Esophagus (tissue), 2 donors: ENCODE data around the gene ADCY4. TPM values are rescaled to one million over a fixed set of nuclear protein-coding genes. Genes with fewer than 3 reads are reported as not detected.

ENCODE experiments used
- H3K27ac ChIP-seq, 2 donors: one replicate each; pipeline ENCODE4 v1.5.1; 2013; ENCODE audit warnings: low read depth in 2 of 2, mild to moderate bottlenecking in 2 of 2, inconsistent platforms in 1 of 2, low read length in 1 of 2, moderate library complexity in 1 of 2
- H3K27me3 ChIP-seq, 2 donors: one replicate each; pipeline ENCODE4 v1.6.1; 2013; ENCODE audit warnings: low read length in 2 of 2, control low read depth in 1 of 2, mild to moderate bottlenecking in 1 of 2; ENCODE audit not compliant: insufficient read depth in 2 of 2, control insufficient read depth in 1 of 2
- H3K36me3 ChIP-seq, 2 donors: one replicate each; pipeline ENCODE4 v1.6.1; 2013; ENCODE audit warnings: low read length in 1 of 2; ENCODE audit not compliant: control insufficient read depth in 2 of 2, insufficient read depth in 2 of 2
- H3K4me1 ChIP-seq, 2 donors: one replicate each; pipeline ENCODE4 v1.6.1; 2013; ENCODE audit warnings: low read length in 1 of 2; ENCODE audit not compliant: control insufficient read depth in 2 of 2, insufficient read depth in 2 of 2
- H3K4me3 ChIP-seq, 2 donors: one replicate each; pipeline ENCODE4 v1.5.1; 2013; ENCODE audit warnings: low read length in 2 of 2, mild to moderate bottlenecking in 2 of 2, low read depth in 1 of 2, moderate library complexity in 1 of 2
- H3K9me3 ChIP-seq, 2 donors: one replicate each; pipeline ENCODE4 v1.6.1; 2013; ENCODE audit warnings: mild to moderate bottlenecking in 2 of 2, low read depth in 1 of 2, low read length in 1 of 2, moderate library complexity in 1 of 2; ENCODE audit not compliant: control insufficient read depth in 2 of 2, insufficient read depth in 1 of 2
- WGBS, 2 donors: extraction: QIAGEN DNeasy Blood & Tissue Kit; methylation state at CpG; one replicate each; pipeline ENCODE4 v1.1.7; 2013; 5-methylcytosine and 5-hydroxymethylcytosine counted together
- polyA plus RNA-seq, 2 donors: library from polyadenylated mRNA; stranded (reverse); fragments of 200-250 nt; gene quantifications; one replicate each; pipeline ENCODE4 v1.2.3, GENCODE V29; 2013
- donor health status: healthy with polysubstance abuse.
- donor health status: Bipolar disorder and iron deficiency.

Gene ADCY4
- polyA plus RNA-seq, 2 donors = 10.2 to 23.3 TPM

DNA sequence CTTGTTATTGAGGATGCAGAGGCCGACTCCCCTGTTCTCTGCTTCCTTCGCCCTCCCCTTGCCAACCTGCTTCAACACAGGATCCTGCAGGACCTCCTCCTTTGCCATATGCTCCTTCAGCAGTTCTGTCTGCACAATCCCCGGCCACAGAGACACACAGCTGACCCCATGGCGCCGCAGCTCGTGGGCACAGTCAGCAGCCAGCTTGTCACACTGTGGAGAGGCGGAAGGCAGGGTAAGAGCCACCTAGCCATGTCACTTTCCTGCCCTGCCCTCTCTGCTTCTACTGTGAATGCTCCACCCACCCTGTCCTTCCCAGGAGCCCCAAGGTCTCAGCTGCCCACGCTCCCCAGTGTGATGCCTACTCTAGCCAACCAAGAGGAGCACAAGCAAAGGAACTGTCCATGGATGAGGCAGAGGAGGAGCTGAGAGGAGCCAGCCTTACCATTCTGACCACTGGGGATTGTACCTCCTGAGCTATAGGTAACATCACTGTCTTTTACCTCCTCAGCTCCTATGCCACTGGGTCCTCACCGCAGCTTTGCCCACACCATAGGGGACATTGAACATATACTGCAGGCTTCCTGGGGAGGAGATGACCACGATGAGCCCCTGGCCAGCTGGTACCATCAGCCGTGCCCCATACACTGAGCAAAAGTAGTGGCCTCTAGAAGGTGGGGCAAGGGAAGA is 42.6 kb downstream of the ADCY4 start:
- H3K4me1 ChIP-seq = peaks cover 0 to 3% of the 10 kb centered on the region in 2 donors
- H3K4me3 ChIP-seq = no peak overlapping the region
- no peak overlapping the region for H3K27ac ChIP-seq
- H3K36me3 ChIP-seq = peaks cover 15 to 47% of the 10 kb centered on the region in 2 donors
- 94% methylated on average over 11 of the region's 11 CpGs for WGBS, 2 donors
- H3K27me3 ChIP-seq = no peaks in the 10 kb centered on the region
- no peaks in the 10 kb centered on the region for H3K9me3 ChIP-seq

GRCh38 chr14:24291446-24292117 is 43.3 kb downstream of the ADCY4 start:
- Histone ChIP-seq H3K36me3 (peaks cover 15 to 46% of the 10 kb centered on the region in 2 donors), H3K4me3 (no peak overlapping the region), H3K4me1 (peaks cover 0 to 3% of the 10 kb centered on the region in 2 donors), H3K9me3 (no peaks in the 10 kb centered on the region), H3K27ac (no peak overlapping the region), H3K27me3 (no peaks in the 10 kb centered on the region)
- 88 to 94% methylated on average over 3 of the region's 3 CpGs for WGBS, 2 donors

DNA sequence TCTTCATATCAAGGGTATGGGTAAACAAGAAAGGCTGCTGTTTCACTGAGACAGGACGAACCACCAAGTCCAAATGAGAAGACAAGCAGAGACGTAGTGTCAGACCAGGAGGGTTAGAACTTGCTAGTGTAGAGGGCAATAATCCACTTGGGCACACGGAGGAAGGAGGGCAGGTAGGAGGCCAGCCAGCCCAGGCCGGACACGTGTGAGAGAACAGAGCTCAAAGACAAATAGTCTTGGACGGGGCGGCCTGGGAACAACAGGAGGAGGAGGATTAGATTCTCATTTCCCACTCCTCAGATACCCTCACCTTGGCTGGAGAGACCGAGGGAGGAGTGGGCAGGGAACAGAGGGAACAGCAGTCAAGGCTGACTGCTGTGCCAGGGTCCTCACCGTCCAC is 44.1 kb downstream of the ADCY4 start:
- peaks cover 15 to 37% of the 10 kb centered on the region in 2 donors for H3K36me3 ChIP-seq
- WGBS, 2 donors = 84 to 90% methylated on average over 9 of the region's 9 CpGs
- H3K27me3 ChIP-seq = no peaks in the 10 kb centered on the region
- H3K27ac ChIP-seq = no peak overlapping the region
- no peaks in the 10 kb centered on the region for H3K9me3 ChIP-seq
- no peak overlapping the region for H3K4me3 ChIP-seq
- H3K4me1 ChIP-seq = peaks cover 0 to 7% of the 10 kb centered on the region in 2 donors

DNA sequence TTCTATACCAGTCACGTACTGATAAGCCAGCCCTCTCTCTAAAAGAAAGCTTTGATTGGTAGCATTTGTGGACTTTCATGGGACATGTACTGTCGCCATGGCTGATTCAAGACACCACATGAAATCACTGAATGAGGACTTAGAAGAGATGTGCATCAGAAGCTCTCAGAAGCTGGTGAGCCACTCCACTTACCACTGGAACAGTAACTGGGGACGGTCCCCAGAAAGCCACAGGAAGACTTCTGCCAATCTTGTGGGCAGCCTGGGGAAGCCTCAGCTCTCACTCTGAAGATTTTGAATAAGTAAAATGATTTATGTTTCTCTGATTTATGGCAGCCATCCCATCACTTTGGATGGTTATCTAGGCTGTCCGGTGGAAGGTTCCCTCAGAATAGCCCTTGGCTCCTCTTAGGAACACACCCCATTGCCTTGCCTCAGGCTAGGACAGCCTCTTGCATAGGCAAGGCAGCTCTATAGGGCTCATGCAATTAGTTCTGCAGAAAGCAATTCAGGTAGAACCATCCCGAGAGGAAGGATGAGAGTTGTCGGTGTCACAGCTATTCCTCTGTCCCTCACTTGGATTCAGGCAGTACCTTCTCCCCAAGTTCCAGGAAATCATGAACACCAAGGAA is 45.1 kb downstream of the ADCY4 start:
- Histone ChIP-seq H3K4me3 (no peak overlapping the region), H3K27me3 (no peaks in the 10 kb centered on the region), H3K27ac (no peak overlapping the region), H3K36me3 (peaks cover 12 to 33% of the 10 kb centered on the region in 2 donors), H3K9me3 (no peaks in the 10 kb centered on the region), H3K4me1 (peaks cover 0 to 9% of the 10 kb centered on the region in 2 donors)
- 68 to 70% methylated on average over 6 of the region's 6 CpGs for WGBS, 2 donors

GRCh38 chr14:24286996-24287395 is 47.9 kb downstream of the ADCY4 start:
- no peaks in the 10 kb centered on the region for H3K27me3 ChIP-seq
- H3K36me3 ChIP-seq = peaks cover 12 to 26% of the 10 kb centered on the region in 2 donors
- H3K9me3 ChIP-seq = no peaks in the 10 kb centered on the region
- no peak overlapping the region for H3K4me3 ChIP-seq
- H3K27ac ChIP-seq = peak overlapping the region; percentile 27 to 47
- 85 to 89% methylated on average over 5 of the region's 5 CpGs for whole genome bisulfite sequencing, 2 donors
- peaks cover 0 to 16% of the 10 kb centered on the region in 2 donors for H3K4me1 ChIP-seq

- Histone ChIP-seq H3K4me3 (no peak overlapping the region), H3K27me3 (no peaks in the 10 kb centered on the region), H3K4me1 (peaks cover 4 to 22% of the 10 kb centered on the region in 2 donors), H3K9me3 (no peaks in the 10 kb centered on the region), H3K27ac (peak overlapping the region; percentile 50 to 84), H3K36me3 (peaks cover 8 to 13% of the 10 kb centered on the region in 2 donors)
- WGBS, 2 donors = 52 to 68% methylated on average over 4 of the region's 4 CpGs
Measured at GRCh38 chr14:24285351-24285750, 49.5 kb downstream of the ADCY4 start.

GRCh38 chr14:24284501-24285035 is 50.3 kb downstream of the ADCY4 start:
- no peaks in the 10 kb centered on the region for H3K9me3 ChIP-seq
- H3K36me3 ChIP-seq = peaks cover 2 to 5% of the 10 kb centered on the region in 2 donors
- peak overlapping the region; percentile 50 to 84 for H3K27ac ChIP-seq
- peaks cover 4 to 28% of the 10 kb centered on the region in 2 donors for H3K4me1 ChIP-seq
- no peaks in the 10 kb centered on the region for H3K27me3 ChIP-seq
- 73 to 84% methylated on average over 9 to 11 of the region's 11 CpGs for WGBS, 2 donors
- no peak overlapping the region for H3K4me3 ChIP-seq

DNA sequence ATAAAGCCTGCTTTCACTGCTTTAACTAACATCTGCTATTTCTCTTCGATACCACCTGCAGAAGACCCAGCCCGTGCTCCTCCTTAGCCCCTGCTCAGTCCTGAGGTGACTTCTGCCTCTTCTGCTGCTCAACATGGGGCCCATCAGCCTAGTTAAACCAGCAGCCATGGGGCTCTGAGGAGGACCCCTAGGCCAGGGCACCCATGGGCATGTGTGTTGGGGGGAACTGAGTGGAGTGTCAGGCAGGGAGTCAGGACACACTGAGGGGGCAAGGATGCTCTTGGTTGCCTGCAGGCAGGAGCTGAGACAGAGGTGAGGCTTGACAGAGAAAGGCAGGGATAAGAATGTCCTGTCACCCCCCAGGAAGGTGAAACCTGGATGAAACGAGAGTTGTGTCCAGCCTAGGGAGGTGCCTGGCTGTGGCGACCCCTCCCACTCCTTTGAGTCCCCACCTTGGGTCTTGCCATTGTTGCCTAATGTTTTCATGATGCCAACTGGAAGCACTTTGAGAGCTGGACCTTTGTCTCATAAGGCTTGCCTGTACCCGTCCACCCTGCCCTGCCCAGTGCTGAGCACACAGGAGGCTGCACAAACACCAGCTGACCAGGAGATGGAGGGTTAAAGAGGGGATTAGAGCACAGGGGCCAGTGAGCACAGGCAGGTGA is 50.9 kb downstream of the ADCY4 start:
- 73 to 86% methylated on average over 5 of the region's 5 CpGs for WGBS, 2 donors
- Histone ChIP-seq H3K36me3 (peaks cover 0 to 2% of the 10 kb centered on the region in 2 donors), H3K27me3 (no peaks in the 10 kb centered on the region), H3K9me3 (no peaks in the 10 kb centered on the region), H3K27ac (peak overlapping the region in 1 of 2 donors; percentile 84), H3K4me1 (peaks cover 4 to 28% of the 10 kb centered on the region in 2 donors), H3K4me3 (no peak overlapping the region)

GRCh38 chr14:24282736-24283135 is 52.1 kb downstream of the ADCY4 start:
- Histone ChIP-seq H3K27me3 (no peaks in the 10 kb centered on the region), H3K27ac (no peak overlapping the region), H3K9me3 (no peaks in the 10 kb centered on the region), H3K36me3 (peaks cover 0 to 2% of the 10 kb centered on the region in 2 donors), H3K4me1 (peaks cover 4 to 28% of the 10 kb centered on the region in 2 donors), H3K4me3 (no peak overlapping the region)
- WGBS, 2 donors = 66 to 73% methylated on average over 3 of the region's 3 CpGs
